ENCODE data around the gene NELL2. TPM values are rescaled to one million over a fixed set of nuclear protein-coding genes. Genes with fewer than 3 reads are reported as not detected.
A peak's percentile ranks its signal among the peaks of the same experiment; 100 is the strongest.

The NELL2 gene
- total and polyA plus RNA-seq, 10 of the 15 experiments (the other 5 are each of a cell fraction or from before 2014, with no cell fraction given), result 0.27 to 2.3 (median 0.76) TPM

- no TSS peak for BruUV-seq (replicated peaks)
- Histone ChIP-seq H3K4me2 (ENCODE audit: control insufficient read depth, insufficient read depth) (peak overlapping the region; percentile 76), H3K27me3 (replicated peaks in 1 of 2; ENCODE audit: control insufficient read depth in 2 of 2, insufficient read depth in 2 of 2, low read length in 1 of 2) (peaks cover 6 to 23% of the 10 kb centered on the region in 2 experiments), H3K9me3 (replicated peaks; ENCODE audit: control insufficient read depth, insufficient read depth, low read length) (no peaks in the 10 kb centered on the region), H3K27ac (ENCODE audit: control insufficient read depth, insufficient read depth) (no peak overlapping the region), H3K9ac (ENCODE audit: control insufficient read depth, insufficient read depth, low read length) (no peak overlapping the region), H3K36me3 (ENCODE audit: control insufficient read depth in 2 of 2, insufficient read depth in 2 of 2, low read length in 1 of 2) (no peaks in the 10 kb centered on the region), H3K4me3 (peak overlapping the region; percentile 60; the same call in 1 of the 2 replicates), H2AFZ (ENCODE audit: control insufficient read depth, low read depth, low read length) (no peak overlapping the region; the same call in 1 of the 2 replicates), H3K79me2 (ENCODE audit: control insufficient read depth, insufficient read depth, low read length) (no peaks in the 10 kb centered on the region), H4K20me1 (ENCODE audit: control insufficient read depth, insufficient read depth) (no peaks in the 10 kb centered on the region), H3K4me1 (ENCODE audit: control insufficient read depth, insufficient read depth, low read length) (peaks cover 3% of the 10 kb centered on the region; the same call in 1 of the 2 replicates)
- ATAC-seq (peak; percentile 28; the same call in 2 of the 3 replicates), DNase-seq (ENCODE audit: low read depth, low spot score) (no peak), FAIRE-seq (no peak)
- WGBS (ENCODE audit: insufficient coverage, insufficient replicate concordance, low lambda C conversion rate, missing lambda C conversion rate), result 4% methylated on average over 27 of the region's 27 CpGs
- ChIA-PET RAD21 (ENCODE audit: unreplicated experiment) (interaction anchor here (0.7 kb wide), 1 partner anchor 116 kb away, joined by 3 read pairs; no protein-coding TSS in a partner anchor), SMC1A (ENCODE audit: uncharacterized antibody, unreplicated experiment) (interaction anchor here (1.0 kb wide), 1 partner anchor 64 kb away, joined by 3 read pairs; no protein-coding TSS in a partner anchor), CTCF (no interaction called here), POLR2A (no interaction called here)
- in situ Hi-C loops (cut with MboI), result no loop called here
- intact Hi-C loops (cut with micrococcal nuclease; ENCODE audit: unreplicated experiment), result no loop called here
- TF ChIP-seq, protein P1, sequence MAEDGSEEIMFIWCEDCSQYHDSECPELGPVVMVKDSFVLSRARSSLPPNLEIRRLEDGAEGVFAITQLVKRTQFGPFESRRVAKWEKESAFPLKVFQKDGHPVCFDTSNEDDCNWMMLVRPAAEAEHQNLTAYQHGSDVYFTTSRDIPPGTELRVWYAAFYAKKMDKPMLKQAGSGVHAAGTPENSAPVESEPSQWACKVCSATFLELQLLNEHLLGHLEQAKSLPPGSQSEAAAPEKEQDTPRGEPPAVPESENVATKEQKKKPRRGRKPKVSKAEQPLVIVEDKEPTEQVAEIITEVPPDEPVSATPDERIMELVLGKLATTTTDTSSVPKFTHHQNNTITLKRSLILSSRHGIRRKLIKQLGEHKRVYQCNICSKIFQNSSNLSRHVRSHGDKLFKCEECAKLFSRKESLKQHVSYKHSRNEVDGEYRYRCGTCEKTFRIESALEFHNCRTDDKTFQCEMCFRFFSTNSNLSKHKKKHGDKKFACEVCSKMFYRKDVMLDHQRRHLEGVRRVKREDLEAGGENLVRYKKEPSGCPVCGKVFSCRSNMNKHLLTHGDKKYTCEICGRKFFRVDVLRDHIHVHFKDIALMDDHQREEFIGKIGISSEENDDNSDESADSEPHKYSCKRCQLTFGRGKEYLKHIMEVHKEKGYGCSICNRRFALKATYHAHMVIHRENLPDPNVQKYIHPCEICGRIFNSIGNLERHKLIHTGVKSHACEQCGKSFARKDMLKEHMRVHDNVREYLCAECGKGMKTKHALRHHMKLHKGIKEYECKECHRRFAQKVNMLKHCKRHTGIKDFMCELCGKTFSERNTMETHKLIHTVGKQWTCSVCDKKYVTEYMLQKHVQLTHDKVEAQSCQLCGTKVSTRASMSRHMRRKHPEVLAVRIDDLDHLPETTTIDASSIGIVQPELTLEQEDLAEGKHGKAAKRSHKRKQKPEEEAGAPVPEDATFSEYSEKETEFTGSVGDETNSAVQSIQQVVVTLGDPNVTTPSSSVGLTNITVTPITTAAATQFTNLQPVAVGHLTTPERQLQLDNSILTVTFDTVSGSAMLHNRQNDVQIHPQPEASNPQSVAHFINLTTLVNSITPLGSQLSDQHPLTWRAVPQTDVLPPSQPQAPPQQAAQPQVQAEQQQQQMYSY (CRISPR knock-in tag; IDR thresholded peaks at IDR 0.05), result no peak
- TF ChIP-seq SUZ12 (IDR thresholded peaks at IDR 0.05; ENCODE audit: unreplicated experiment), result peak; percentile 43
These were observed 630 bp downstream of the NELL2 start for GRCh38 chr12:44875417-44875953.
